Epithelial cell of proximal tubule (primary cell): ENCODE measurements around the gene C1orf167. TPM values are rescaled to one million over a fixed set of nuclear protein-coding genes. Genes with fewer than 3 reads are reported as not detected.

Experiments
- DNase-seq: peaks from one replicate; pipeline ENCODE4 v3.0.0-alpha.2; 2011; ENCODE audit warnings: low read depth
- H3K4me3 ChIP-seq: 2 replicates; pipeline ENCODE4 v1.5.1; 2011; ENCODE audit warnings: low read depth, mild to moderate bottlenecking, low read length
- CTCF ChIP-seq: conservative IDR thresholded peaks from 2 replicates; pipeline ENCODE4 v1.5.1; 2012; ENCODE audit warnings: low read depth, mild to moderate bottlenecking, low read length
- total RNA-seq: library from RNA; depleted of rRNA; stranded (reverse); fragments of >200 nt; gene quantifications from 2 replicates; pipeline ENCODE4 v1.2.3, GENCODE V29; 2015

The C1orf167 gene
- total RNA-seq, 1 donor from 2014 or later, result not detected

GRCh38 chr1:11790101-11790879, 28.3 kb downstream of the C1orf167 start:
- no peak for DNase-seq
- no peak for TF ChIP-seq CTCF
- no peak overlapping the region for H3K4me3 ChIP-seq

GRCh38 chr1:11790880-11791715, 29.1 kb downstream of the C1orf167 start:
- DNase-seq, result no peak
- no peak overlapping the region for H3K4me3 ChIP-seq
- TF ChIP-seq CTCF, result no peak

- no peak overlapping the region for H3K4me3 ChIP-seq
- no peak for DNase-seq
- no peak for TF ChIP-seq CTCF
Measured at GRCh38 chr1:11792106-11792505, 30.1 kb downstream of the C1orf167 start.

GRCh38 chr1:11793819-11794218, 31.8 kb downstream of the C1orf167 start:
- no peak for DNase-seq
- no peak for TF ChIP-seq CTCF
- H3K4me3 ChIP-seq, result no peak overlapping the region

- H3K4me3 ChIP-seq, result no peak overlapping the region
- no peak for DNase-seq
- no peak for TF ChIP-seq CTCF
Measured at GRCh38 chr1:11794446-11795237, 32.6 kb downstream of the C1orf167 start.

GRCh38 chr1:11795238-11795890, 33.4 kb downstream of the C1orf167 start:
- no peak for DNase-seq
- no peak overlapping the region for H3K4me3 ChIP-seq
- TF ChIP-seq CTCF, result no peak
